Esophagus (tissue), 2 donors: ENCODE measurements around the gene BTBD16. TPM values are rescaled to one million over a fixed set of nuclear protein-coding genes. Genes with fewer than 3 reads are reported as not detected.

Experiments
- H3K27ac ChIP-seq, 2 donors: one replicate each; pipeline ENCODE4 v1.5.1; 2013; ENCODE audit warnings: low read depth in 2 of 2, mild to moderate bottlenecking in 2 of 2, inconsistent platforms in 1 of 2, low read length in 1 of 2, moderate library complexity in 1 of 2
- H3K27me3 ChIP-seq, 2 donors: one replicate each; pipeline ENCODE4 v1.6.1; 2013; ENCODE audit warnings: low read length in 2 of 2, control low read depth in 1 of 2, mild to moderate bottlenecking in 1 of 2; ENCODE audit not compliant: insufficient read depth in 2 of 2, control insufficient read depth in 1 of 2
- H3K36me3 ChIP-seq, 2 donors: one replicate each; pipeline ENCODE4 v1.6.1; 2013; ENCODE audit warnings: low read length in 1 of 2; ENCODE audit not compliant: control insufficient read depth in 2 of 2, insufficient read depth in 2 of 2
- H3K4me1 ChIP-seq, 2 donors: one replicate each; pipeline ENCODE4 v1.6.1; 2013; ENCODE audit warnings: low read length in 1 of 2; ENCODE audit not compliant: control insufficient read depth in 2 of 2, insufficient read depth in 2 of 2
- H3K4me3 ChIP-seq, 2 donors: one replicate each; pipeline ENCODE4 v1.5.1; 2013; ENCODE audit warnings: low read length in 2 of 2, mild to moderate bottlenecking in 2 of 2, low read depth in 1 of 2, moderate library complexity in 1 of 2
- H3K9me3 ChIP-seq, 2 donors: one replicate each; pipeline ENCODE4 v1.6.1; 2013; ENCODE audit warnings: mild to moderate bottlenecking in 2 of 2, low read depth in 1 of 2, low read length in 1 of 2, moderate library complexity in 1 of 2; ENCODE audit not compliant: control insufficient read depth in 2 of 2, insufficient read depth in 1 of 2
- WGBS, 2 donors: extraction: QIAGEN DNeasy Blood & Tissue Kit; methylation state at CpG; one replicate each; pipeline ENCODE4 v1.1.7; 2013; 5-methylcytosine and 5-hydroxymethylcytosine counted together
- polyA plus RNA-seq, 2 donors: library from polyadenylated mRNA; stranded (reverse); fragments of 200-250 nt; gene quantifications; one replicate each; pipeline ENCODE4 v1.2.3, GENCODE V29; 2013
- donor health status: healthy with polysubstance abuse.
- donor health status: Bipolar disorder and iron deficiency.

Gene BTBD16
- polyA plus RNA-seq, 2 donors = 0.04 to 0.20 TPM

GRCh38 chr10:122333037-122333436, 61.9 kb downstream of the BTBD16 start:
- WGBS, 2 donors = 61 to 62% methylated on average over 4 of the region's 4 CpGs
- Histone ChIP-seq H3K4me3 (no peak overlapping the region), H3K36me3 (no peaks in the 10 kb centered on the region), H3K27me3 (no peaks in the 10 kb centered on the region), H3K9me3 (no peaks in the 10 kb centered on the region), H3K27ac (no peak overlapping the region), H3K4me1 (peaks cover 2% of the 10 kb centered on the region in 2 donors)

- no peaks in the 10 kb centered on the region for H3K9me3 ChIP-seq
- H3K36me3 ChIP-seq = no peaks in the 10 kb centered on the region
- no peaks in the 10 kb centered on the region for H3K27me3 ChIP-seq
- H3K4me3 ChIP-seq = no peak overlapping the region
- H3K27ac ChIP-seq = peak overlapping the region; percentile 26 to 71
- H3K4me1 ChIP-seq = peaks cover 2 to 11% of the 10 kb centered on the region in 2 donors
- WGBS, 2 donors = 67 to 72% methylated on average over 10 of the region's 10 CpGs
Observed at GRCh38 chr10:122336332-122336731, 65.2 kb downstream of the BTBD16 start.

GRCh38 chr10:122336961-122337360, 65.9 kb downstream of the BTBD16 start:
- peak overlapping the region in 1 of 2 donors; percentile 79 for H3K27ac ChIP-seq
- H3K9me3 ChIP-seq = no peaks in the 10 kb centered on the region
- H3K4me3 ChIP-seq = no peak overlapping the region
- 64 to 67% methylated on average over 3 of the region's 3 CpGs for WGBS, 2 donors
- H3K36me3 ChIP-seq = no peaks in the 10 kb centered on the region
- H3K27me3 ChIP-seq = no peaks in the 10 kb centered on the region
- H3K4me1 ChIP-seq = peaks cover 2 to 11% of the 10 kb centered on the region in 2 donors

- Histone ChIP-seq H3K9me3 (no peaks in the 10 kb centered on the region), H3K4me3 (no peak overlapping the region), H3K27ac (peak overlapping the region; percentile 70 to 86), H3K36me3 (no peaks in the 10 kb centered on the region), H3K4me1 (peaks cover 2 to 11% of the 10 kb centered on the region in 2 donors), H3K27me3 (no peaks in the 10 kb centered on the region)
- WGBS, 2 donors = 56 to 64% methylated on average over 14 to 15 of the region's 15 CpGs
Observed at GRCh38 chr10:122338609-122339441, 67.7 kb downstream of the BTBD16 start.

GRCh38 chr10:122341141-122341810, 70.2 kb downstream of the BTBD16 start:
- WGBS, 2 donors = 45 to 51% methylated on average over 11 of the region's 11 CpGs
- H3K9me3 ChIP-seq = no peaks in the 10 kb centered on the region
- H3K4me3 ChIP-seq = no peak overlapping the region
- peak overlapping the region; percentile 1 to 74 for H3K27ac ChIP-seq
- H3K27me3 ChIP-seq = no peaks in the 10 kb centered on the region
- H3K36me3 ChIP-seq = no peaks in the 10 kb centered on the region
- peaks cover 1 to 11% of the 10 kb centered on the region in 2 donors for H3K4me1 ChIP-seq

- Histone ChIP-seq H3K27ac (peak overlapping the region; percentile 16 to 67), H3K9me3 (no peaks in the 10 kb centered on the region), H3K36me3 (no peaks in the 10 kb centered on the region), H3K27me3 (no peaks in the 10 kb centered on the region), H3K4me3 (no peak overlapping the region), H3K4me1 (peaks cover 0 to 9% of the 10 kb centered on the region in 2 donors)
- 49 to 54% methylated on average over 8 of the region's 8 CpGs for WGBS, 2 donors
Observed at GRCh38 chr10:122342293-122343134, 71.4 kb downstream of the BTBD16 start.

- H3K4me1 ChIP-seq = peaks cover 0 to 6% of the 10 kb centered on the region in 2 donors
- H3K36me3 ChIP-seq = no peaks in the 10 kb centered on the region
- no peaks in the 10 kb centered on the region for H3K9me3 ChIP-seq
- H3K4me3 ChIP-seq = no peak overlapping the region
- no peaks in the 10 kb centered on the region for H3K27me3 ChIP-seq
- no peak overlapping the region for H3K27ac ChIP-seq
- WGBS, 2 donors = 89 to 90% methylated on average over 11 of the region's 11 CpGs
Observed at GRCh38 chr10:122343135-122343800, 72.2 kb downstream of the BTBD16 start.

GRCh38 chr10:122343936-122344335, 72.8 kb downstream of the BTBD16 start:
- Histone ChIP-seq H3K27me3 (no peaks in the 10 kb centered on the region), H3K27ac (no peak overlapping the region), H3K36me3 (no peaks in the 10 kb centered on the region), H3K4me1 (peaks cover 0 to 4% of the 10 kb centered on the region in 2 donors), H3K9me3 (no peaks in the 10 kb centered on the region), H3K4me3 (no peak overlapping the region)
- WGBS, 2 donors = 94 to 95% methylated on average over 8 of the region's 8 CpGs

- H3K27ac ChIP-seq = no peak overlapping the region
- H3K9me3 ChIP-seq = no peaks in the 10 kb centered on the region
- H3K36me3 ChIP-seq = no peaks in the 10 kb centered on the region
- H3K4me3 ChIP-seq = no peak overlapping the region
- H3K4me1 ChIP-seq = no peaks in the 10 kb centered on the region
- H3K27me3 ChIP-seq = no peaks in the 10 kb centered on the region
- WGBS, 2 donors = 76 to 84% methylated on average over 9 of the region's 9 CpGs
Observed at GRCh38 chr10:122344741-122345258, 73.7 kb downstream of the BTBD16 start.
